Measurements from ENCODE around the gene FMOD.
"Not testable (repeated sequence)": the region's sequence is repeated elsewhere in the genome, so short reads cannot be mapped to it uniquely, and the experiment has no call there.

FMOD gene

DNA sequence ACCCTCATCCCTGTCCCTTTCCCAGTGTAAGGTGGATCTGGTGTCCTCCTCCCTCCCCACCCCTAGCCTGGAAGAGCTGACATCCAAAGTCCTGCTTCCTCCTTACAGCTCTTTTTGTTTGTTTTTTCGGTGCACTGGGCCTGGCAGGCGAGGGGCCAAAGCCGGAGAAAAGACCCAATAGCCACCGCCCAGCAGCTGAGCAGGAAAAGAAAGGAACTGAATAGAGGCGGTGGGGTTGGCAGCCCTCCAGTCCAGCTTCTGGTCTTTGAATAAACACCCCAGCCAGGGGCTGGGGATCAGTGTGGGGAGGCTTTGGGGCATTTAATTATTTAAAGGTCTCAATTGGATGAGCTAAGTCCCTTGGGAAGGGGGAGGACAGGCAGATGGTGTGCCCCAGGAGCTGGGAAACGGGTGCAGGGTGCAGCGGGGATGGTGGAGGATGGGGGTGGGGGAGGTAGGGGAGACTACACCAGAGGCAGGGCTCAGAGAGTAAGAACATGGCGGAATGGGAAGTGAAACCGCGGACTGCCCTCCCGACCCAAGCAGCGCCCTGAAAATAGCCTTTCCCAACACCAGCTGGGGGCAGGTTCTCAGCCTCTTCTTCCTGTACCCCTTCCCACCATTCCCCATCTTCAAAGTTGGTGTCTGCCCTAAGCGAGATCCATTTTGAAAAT, 25.4 kb downstream of the FMOD start:
- DNase-seq = peak; percentile 77 to 87 (median 78)

GRCh38 chr1:203325026-203325417, 25.9 kb downstream of the FMOD start:
- DNase-seq = peak; percentile 77 to 83 (median 78)

GRCh38 chr1:203324105-203325025, 26.6 kb downstream of the FMOD start:
- peak in 1 of 3 experiments; percentile 97 for DNase-seq

DNA sequence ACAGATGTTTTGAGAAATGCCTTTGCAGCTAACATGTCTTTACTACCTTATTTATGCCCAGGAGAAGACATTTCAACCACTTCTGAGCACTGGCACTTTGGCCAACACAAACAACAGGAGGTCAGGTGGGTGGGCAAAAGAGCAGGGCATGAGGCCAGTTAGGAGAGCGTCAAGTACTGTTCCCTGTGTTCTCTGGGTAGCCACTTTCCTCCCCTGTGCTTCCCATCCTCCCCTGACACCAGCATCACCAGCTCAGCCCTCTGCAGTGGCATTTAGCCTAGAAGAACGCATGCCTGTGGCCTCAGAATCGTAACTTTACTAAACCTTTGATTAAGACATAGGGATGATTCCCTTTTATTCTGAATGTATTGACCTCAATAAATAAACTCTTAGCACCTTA, 27.3 kb downstream of the FMOD start:
- DNase-seq = no peak

DNA sequence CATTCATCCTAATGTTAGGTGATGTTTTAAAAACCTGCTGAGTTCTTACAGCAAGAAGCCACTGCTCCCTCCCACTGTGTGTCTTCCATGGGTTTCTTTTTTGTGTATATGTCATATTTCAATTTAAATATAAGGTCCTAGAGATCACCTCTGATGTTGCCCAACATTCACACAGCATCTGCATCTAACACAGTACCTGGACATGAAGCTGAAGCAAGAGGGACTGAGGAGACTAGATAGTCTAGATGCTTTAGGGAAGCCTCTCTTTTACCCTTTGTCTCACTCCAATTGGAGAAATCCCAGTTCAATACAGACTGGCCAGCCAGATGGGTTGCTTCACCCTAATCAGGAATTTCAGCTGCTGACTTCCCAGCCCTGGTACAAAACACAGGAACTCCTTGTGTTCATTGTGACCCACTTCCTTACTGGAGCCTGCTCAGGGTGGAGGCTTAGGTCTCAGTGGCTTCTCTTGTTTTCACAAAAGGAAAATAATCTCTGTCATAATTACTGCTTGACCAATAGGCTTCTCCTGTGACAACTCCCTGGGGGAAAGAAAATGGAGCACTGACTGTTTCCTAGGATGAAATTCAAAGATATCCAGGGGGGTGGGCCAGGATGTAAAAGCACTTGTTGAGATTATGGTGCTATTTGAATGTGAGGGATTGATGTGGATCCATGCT, 28.3 kb downstream of the FMOD start:
- peak; percentile 17 to 80 (median 73) for DNase-seq

- DNase-seq = no peak
Observed at GRCh38 chr1:203321273-203322052, 29.5 kb downstream of the FMOD start.

DNA sequence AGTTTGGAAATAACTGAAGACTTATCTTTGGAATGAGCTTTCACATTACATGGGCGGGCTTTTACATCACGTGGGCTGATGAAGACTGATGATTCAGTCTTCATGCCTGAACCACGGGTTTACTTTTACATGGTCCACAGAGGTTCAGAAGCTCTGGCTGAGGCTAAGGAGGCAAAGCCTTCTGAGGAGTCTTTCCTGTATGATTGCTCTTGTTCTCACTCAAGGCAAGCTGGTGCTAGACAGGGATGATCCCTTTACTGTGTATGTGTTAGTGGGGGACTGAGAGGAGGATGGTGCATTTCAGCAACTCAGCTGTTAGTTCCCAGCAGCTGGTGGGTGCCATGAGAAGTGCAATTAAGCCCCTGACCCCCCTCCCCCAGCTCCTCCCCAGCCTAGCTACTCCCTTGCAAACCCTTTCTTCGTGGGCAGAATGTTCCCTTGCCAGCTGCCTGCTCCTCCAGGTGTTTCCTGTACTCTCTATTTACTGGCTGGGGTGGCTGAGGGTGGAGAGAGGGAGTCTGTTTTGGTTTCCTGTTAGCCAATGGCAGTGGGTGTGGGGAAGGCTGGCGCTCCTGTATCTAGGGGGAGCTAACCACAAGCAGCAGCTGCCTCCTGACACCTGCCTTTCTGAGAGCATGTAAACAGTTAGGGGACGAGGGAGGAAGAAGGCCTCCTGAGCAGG, 30.2 kb downstream of the FMOD start:
- peak; percentile 94 to 99 (median 99) for DNase-seq

DNA sequence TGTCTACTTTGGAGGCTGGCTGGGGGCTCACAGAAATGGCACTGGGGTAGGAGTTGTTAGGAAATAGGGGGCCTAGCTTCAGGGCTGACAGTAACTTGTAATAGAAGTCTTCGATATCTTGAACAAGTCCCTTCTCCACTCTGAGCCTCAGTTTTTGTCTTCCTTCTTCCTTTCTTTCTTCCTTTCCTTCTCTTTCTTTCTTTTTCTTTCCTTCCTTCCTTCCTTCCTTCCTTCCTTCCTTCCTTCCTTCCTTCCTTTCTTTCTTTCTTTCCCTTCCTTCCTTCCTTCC, 32.7 kb downstream of the FMOD start:
- no peak for DNase-seq

GRCh38 chr1:203317429-203318228, 33.3 kb downstream of the FMOD start:
- peak in 1 of 3 experiments; percentile 27 for DNase-seq

- DNase-seq = no peak
Observed at GRCh38 chr1:203316626-203317093, 34.3 kb downstream of the FMOD start.

- not testable (repeated sequence) for DNase-seq
Observed at GRCh38 chr1:203314025-203314759, 36.7 kb downstream of the FMOD start.

DNA sequence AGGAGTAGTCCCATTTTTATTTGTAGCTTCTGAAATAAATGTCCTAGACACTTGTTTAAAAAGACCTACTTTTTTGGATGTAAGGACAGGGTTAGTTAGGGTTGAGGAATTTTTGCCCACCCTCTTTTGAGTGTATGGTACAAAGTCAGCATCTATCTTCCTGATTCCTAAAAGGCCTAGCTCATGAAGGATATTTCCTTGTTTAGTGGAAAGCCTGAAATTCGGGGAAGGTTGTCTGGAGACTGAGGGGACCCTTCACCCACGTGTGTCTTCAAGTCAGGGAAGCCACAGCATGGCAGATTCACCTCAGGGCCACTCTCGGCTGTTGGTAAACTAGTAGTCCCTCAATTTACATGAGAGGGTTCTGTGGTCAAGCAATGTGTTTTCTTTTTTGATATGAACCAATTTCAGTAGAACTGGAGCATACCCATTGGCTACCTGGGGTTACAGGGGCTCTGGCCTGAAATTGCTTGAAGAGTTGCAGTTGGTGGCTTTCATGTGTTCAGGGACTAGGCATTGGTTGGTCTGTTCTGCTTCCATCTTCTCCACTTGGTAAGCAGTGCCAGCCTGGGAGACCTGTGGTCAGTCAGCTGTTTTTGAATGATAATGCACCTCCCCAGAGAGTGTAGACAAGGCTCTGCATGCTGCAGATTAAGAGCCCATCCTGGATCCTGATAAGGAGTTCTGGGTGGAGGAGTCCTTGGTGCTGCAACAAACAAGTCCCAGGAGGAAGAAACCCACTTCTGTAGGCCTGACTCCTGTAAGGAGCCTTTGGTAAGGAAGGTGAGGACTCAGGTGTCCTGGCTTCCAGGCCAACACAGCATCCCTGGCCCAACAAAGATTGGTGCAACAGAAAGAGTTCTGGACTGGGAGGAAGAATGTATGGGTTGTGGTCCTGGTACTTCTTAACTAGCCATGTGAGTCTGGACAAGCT, 39.3 kb downstream of the FMOD start:
- no peak for DNase-seq

- no peak for DNase-seq
Observed at GRCh38 chr1:203308923-203309331, 42.0 kb downstream of the FMOD start.

GRCh38 chr1:203308328-203308922, 42.5 kb downstream of the FMOD start:
- DNase-seq = no peak

DNA sequence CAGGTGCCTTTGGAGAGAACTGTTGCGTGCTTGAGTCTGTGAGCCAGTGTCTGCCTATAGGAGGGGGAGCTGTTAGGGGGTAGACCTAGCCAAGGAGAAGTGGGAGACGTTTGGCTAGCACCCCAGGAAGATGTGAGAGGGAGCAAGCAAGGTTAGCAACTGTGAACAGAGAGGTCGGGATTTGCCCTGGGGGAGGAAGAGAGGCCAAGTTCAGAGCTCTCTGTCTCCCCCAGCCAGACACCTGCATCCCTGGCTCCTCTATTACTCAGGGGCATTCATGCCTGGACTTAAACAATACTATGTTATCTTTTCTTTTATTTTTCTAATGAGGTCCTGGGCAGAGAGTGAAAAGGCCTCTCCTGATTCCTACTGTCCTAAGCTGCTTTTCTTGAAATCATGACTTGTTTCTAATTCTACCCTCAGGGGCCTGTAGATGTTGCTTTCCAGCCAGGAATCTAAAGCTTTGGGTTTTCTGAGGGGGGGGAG, 43.2 kb downstream of the FMOD start:
- no peak for DNase-seq

- no peak for DNase-seq
Observed at GRCh38 chr1:203306965-203307541, 43.9 kb downstream of the FMOD start.

DNA sequence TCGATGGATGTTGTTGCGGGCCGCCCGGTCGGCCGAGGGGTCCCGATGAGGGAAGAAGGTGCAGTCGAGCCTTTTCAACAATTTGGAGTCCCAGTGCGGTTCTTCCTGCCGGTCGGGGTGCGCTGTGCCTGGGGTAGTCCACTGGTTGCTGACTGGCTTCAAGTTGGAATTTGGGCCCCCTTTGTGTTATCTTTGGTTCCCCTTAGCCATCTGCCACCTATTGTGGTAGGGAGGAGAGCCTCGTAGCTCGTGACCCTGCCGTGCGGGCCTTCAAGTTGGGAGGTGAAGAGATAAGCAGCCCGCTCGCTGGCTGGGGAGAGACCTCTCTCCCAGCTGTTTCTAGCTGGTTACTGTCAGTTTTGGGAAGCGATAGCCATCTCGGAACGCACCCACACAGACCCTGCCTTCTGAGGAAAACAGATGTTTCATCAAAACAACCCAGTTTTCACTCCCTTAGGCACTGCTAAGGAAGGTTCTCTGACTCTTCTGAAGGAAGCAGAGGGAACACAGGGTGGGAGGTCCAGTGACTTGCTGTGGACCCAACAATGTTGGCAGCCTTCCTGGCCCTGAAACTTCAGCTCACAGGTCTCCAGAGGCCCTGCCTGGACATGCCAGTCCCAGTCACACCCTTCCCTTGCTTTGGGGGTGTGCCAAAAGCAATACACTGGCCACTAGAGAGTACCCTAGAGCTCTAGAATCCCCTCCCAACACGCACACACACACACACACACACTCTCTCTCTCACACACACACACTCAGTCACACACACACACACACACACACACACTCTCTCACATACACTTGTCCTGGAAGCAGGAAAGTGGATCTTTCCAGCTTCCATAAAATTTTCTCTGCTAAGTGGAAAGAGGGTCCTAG, 44.6 kb downstream of the FMOD start:
- peak; percentile 55 to 75 (median 70) for DNase-seq

- DNase-seq = no peak
Observed at GRCh38 chr1:203305809-203306088, 45.2 kb downstream of the FMOD start.
